Naive B cell (primary cell): Measurements from ENCODE around the gene MED13L. TPM values are rescaled to one million over a fixed set of nuclear protein-coding genes. Genes with fewer than 3 reads are reported as not detected.
"Not testable (repeated sequence)": the region's sequence is repeated elsewhere in the genome, so short reads cannot be mapped to it uniquely, and the experiment has no call there.

ENCODE experiments used
- ATAC-seq, 2 donors: fragments of 150-1000 bp; cut with Tn5 transposase; 2 replicates each; pipeline ENCODE4 v1.10.0; 2021; ENCODE audit warnings: low read depth in 2 of 2, mild to moderate bottlenecking in 2 of 2, moderate library complexity in 2 of 2
- DNase-seq: peaks from one replicate; pipeline ENCODE4 v3.0.0; 2022
- H3K27ac Mint-ChIP-seq, 6 donors: one replicate each; pipeline ENCODE4 v1.8.0; 2020 to 2022; ENCODE audit warnings: mild to moderate bottlenecking in 6 of 6, mixed read lengths in 6 of 6, moderate library complexity in 5 of 6, inconsistent platforms in 2 of 6
- H3K27me3 Mint-ChIP-seq, 3 donors: one replicate each; pipeline ENCODE4 v1.8.0; 2021 to 2022; ENCODE audit warnings: mixed read lengths in 3 of 3, mild to moderate bottlenecking in 1 of 3
- H3K36me3 Mint-ChIP-seq, 2 donors: one replicate each; pipeline ENCODE4 v1.8.0; 2020 to 2022; ENCODE audit warnings: mixed read lengths in 2 of 2, inconsistent platforms in 1 of 2, mild to moderate bottlenecking in 1 of 2
- H3K4me1 Mint-ChIP-seq, 3 donors: one replicate each; pipeline ENCODE4 v1.8.0; 2020 to 2022; ENCODE audit warnings: mixed read lengths in 3 of 3, inconsistent platforms in 1 of 3, mild to moderate bottlenecking in 1 of 3, moderate library complexity in 1 of 3
- H3K4me3 Mint-ChIP-seq, 8 donors: one replicate each; pipeline ENCODE4 v1.8.0; 2020 to 2022; ENCODE audit warnings: mild to moderate bottlenecking in 8 of 8, mixed read lengths in 8 of 8, moderate library complexity in 8 of 8, inconsistent platforms in 2 of 8
- H3K9me3 Mint-ChIP-seq, 7 donors: one replicate each; pipeline ENCODE4 v1.8.0; 2020 to 2022; ENCODE audit warnings: mixed read lengths in 7 of 7, mild to moderate bottlenecking in 5 of 7, inconsistent platforms in 2 of 7, moderate library complexity in 1 of 7
- polyA plus RNA-seq, 6 donors: library from polyadenylated mRNA; unstranded; fragments of 300-500 nt; fragmentation: Illumina TruSeq; gene quantifications; one replicate each; pipeline ENCODE4 v1.2.3, GENCODE V29; 2021; ENCODE audit warnings: low read depth in 6 of 6

MED13L gene
- polyA plus RNA-seq, 6 donors from 2014 or later: 12.5 to 19.2 (median 16.2) TPM

GRCh38 chr12:116031624-116032023, 245.9 kb downstream of the MED13L start:
- DNase-seq, H3K27me3 Mint-ChIP-seq, H3K36me3 Mint-ChIP-seq, ATAC-seq, H3K4me3 Mint-ChIP-seq, H3K27ac Mint-ChIP-seq: not testable (repeated sequence)
- peaks cover 0 to 14% (median 3%) of the 10 kb centered on the region in 7 donors for H3K9me3 Mint-ChIP-seq
- peaks cover 24 to 49% (median 33%) of the 10 kb centered on the region in 3 donors for H3K4me1 Mint-ChIP-seq

- Mint-ChIP-seq H3K4me3 (no peak overlapping the region), H3K27me3 (no peaks in the 10 kb centered on the region), H3K9me3 (peaks cover 0 to 14% (median 3%) of the 10 kb centered on the region in 7 donors), H3K27ac (peak overlapping the region in 1 of 6 donors; percentile 1), H3K4me1 (peaks cover 26 to 55% (median 27%) of the 10 kb centered on the region in 3 donors), H3K36me3 (peaks cover 4 to 6% of the 10 kb centered on the region in 2 donors)
- ATAC-seq: no peak
- DNase-seq: no peak
Observed at GRCh38 chr12:116028619-116029018, 248.9 kb downstream of the MED13L start.

GRCh38 chr12:116027551-116027821, 250.0 kb downstream of the MED13L start:
- DNase-seq (no peak), ATAC-seq (no peak)
- peak overlapping the region in 1 of 6 donors; percentile 62 for H3K27ac Mint-ChIP-seq

GRCh38 chr12:116026768-116027550, 250.5 kb downstream of the MED13L start:
- H3K4me3 Mint-ChIP-seq: peak overlapping the region in 1 of 8 donors; percentile 45

More at GRCh38 chr12:116027551-116027821, 250.0 kb downstream of the MED13L start:
- Mint-ChIP-seq H3K9me3 (peaks cover 0 to 13% (median 1%) of the 10 kb centered on the region in 7 donors), H3K4me3 (peak overlapping the region in 1 of 8 donors; percentile 45), H3K36me3 (peaks cover 1 to 4% of the 10 kb centered on the region in 2 donors), H3K27me3 (no peaks in the 10 kb centered on the region), H3K4me1 (peaks cover 22 to 51% (median 33%) of the 10 kb centered on the region in 3 donors)

GRCh38 chr12:116026346-116026745, 251.1 kb downstream of the MED13L start:
- no peak for ATAC-seq
- Mint-ChIP-seq H3K4me3 (no peak overlapping the region), H3K27me3 (no peaks in the 10 kb centered on the region), H3K9me3 (peaks cover 0 to 8% (median 0%) of the 10 kb centered on the region in 7 donors), H3K36me3 (no peaks in the 10 kb centered on the region), H3K27ac (peak overlapping the region in 1 of 6 donors; percentile 78), H3K4me1 (peaks cover 20 to 52% (median 34%) of the 10 kb centered on the region in 3 donors)
- no peak for DNase-seq

More at GRCh38 chr12:116026768-116027550, 250.5 kb downstream of the MED13L start:
- Mint-ChIP-seq H3K27me3 (no peaks in the 10 kb centered on the region), H3K4me1 (peaks cover 20 to 54% (median 34%) of the 10 kb centered on the region in 3 donors), H3K9me3 (peaks cover 0 to 8% (median 0%) of the 10 kb centered on the region in 7 donors), H3K36me3 (no peaks in the 10 kb centered on the region), H3K27ac (peak overlapping the region in 2 of 6 donors; percentile 62 to 78)
- DNase-seq (no peak), ATAC-seq (no peak)

- Mint-ChIP-seq H3K27me3 (no peaks in the 10 kb centered on the region), H3K27ac (peak overlapping the region in 1 of 6 donors; percentile 12)
Observed at GRCh38 chr12:116024769-116025168, 252.7 kb downstream of the MED13L start.

GRCh38 chr12:116019415-116019814, 258.1 kb downstream of the MED13L start:
- Mint-ChIP-seq H3K27me3 (no peaks in the 10 kb centered on the region), H3K4me3 (no peak overlapping the region), H3K36me3 (peaks cover 3 to 22% of the 10 kb centered on the region in 2 donors), H3K9me3 (no peaks in the 10 kb centered on the region), H3K27ac (peak overlapping the region in 3 of 6 donors; percentile 53 to 80 (median 61)), H3K4me1 (peaks cover 0 to 12% (median 8%) of the 10 kb centered on the region in 3 donors)
- no peak for DNase-seq
- no peak for ATAC-seq

More at GRCh38 chr12:116024769-116025168, 252.7 kb downstream of the MED13L start:
- DNase-seq: no peak
- Mint-ChIP-seq H3K36me3 (no peaks in the 10 kb centered on the region), H3K4me1 (peaks cover 20 to 43% (median 30%) of the 10 kb centered on the region in 3 donors), H3K4me3 (no peak overlapping the region), H3K9me3 (no peaks in the 10 kb centered on the region)
- ATAC-seq: no peak

- Mint-ChIP-seq H3K27ac (no peak overlapping the region), H3K36me3 (peaks cover 14 to 26% of the 10 kb centered on the region in 2 donors), H3K4me3 (no peak overlapping the region), H3K9me3 (no peaks in the 10 kb centered on the region), H3K27me3 (no peaks in the 10 kb centered on the region), H3K4me1 (peaks cover 0 to 8% (median 6%) of the 10 kb centered on the region in 3 donors)
- no peak for DNase-seq
- ATAC-seq: no peak
Observed at GRCh38 chr12:116018282-116018681, 259.2 kb downstream of the MED13L start.

- peak; percentile 46 to 58 for ATAC-seq
- peak overlapping the region in 1 of 6 donors; percentile 43 for H3K27ac Mint-ChIP-seq
- H3K9me3 Mint-ChIP-seq: no peaks in the 10 kb centered on the region
- peaks cover 22 to 37% of the 10 kb centered on the region in 2 donors for H3K36me3 Mint-ChIP-seq
- H3K4me1 Mint-ChIP-seq: no peaks in the 10 kb centered on the region
- no peaks in the 10 kb centered on the region for H3K27me3 Mint-ChIP-seq
- peak; percentile 7 for DNase-seq
- no peak overlapping the region for H3K4me3 Mint-ChIP-seq
Observed at GRCh38 chr12:116015525-116015924, 262.0 kb downstream of the MED13L start.

- H3K36me3 Mint-ChIP-seq: peaks cover 22 to 31% of the 10 kb centered on the region in 2 donors
- H3K27me3 Mint-ChIP-seq: no peaks in the 10 kb centered on the region
- no peak overlapping the region for H3K27ac Mint-ChIP-seq
- no peak for ATAC-seq
- no peaks in the 10 kb centered on the region for H3K4me1 Mint-ChIP-seq
- H3K9me3 Mint-ChIP-seq: no peaks in the 10 kb centered on the region
- H3K4me3 Mint-ChIP-seq: no peak overlapping the region
- DNase-seq: no peak
Observed at GRCh38 chr12:116012757-116013156, 264.7 kb downstream of the MED13L start.

- Mint-ChIP-seq H3K9me3 (no peaks in the 10 kb centered on the region), H3K27me3 (no peaks in the 10 kb centered on the region), H3K4me1 (no peaks in the 10 kb centered on the region), H3K27ac (peak overlapping the region in 1 of 6 donors; percentile 44), H3K4me3 (no peak overlapping the region), H3K36me3 (peaks cover 22 to 30% of the 10 kb centered on the region in 2 donors)
- ATAC-seq (no peak), DNase-seq (no peak)
Observed at GRCh38 chr12:116011217-116011616, 266.3 kb downstream of the MED13L start.

- no peaks in the 10 kb centered on the region for H3K4me1 Mint-ChIP-seq
- no peaks in the 10 kb centered on the region for H3K9me3 Mint-ChIP-seq
- peak overlapping the region in 1 of 8 donors; percentile 13 for H3K4me3 Mint-ChIP-seq
- peaks cover 22 to 37% of the 10 kb centered on the region in 2 donors for H3K36me3 Mint-ChIP-seq
- ATAC-seq (no peak), DNase-seq (no peak)
- no peaks in the 10 kb centered on the region for H3K27me3 Mint-ChIP-seq
- peak overlapping the region in 1 of 6 donors; percentile 78 for H3K27ac Mint-ChIP-seq
Observed at GRCh38 chr12:116010467-116010866, 267.0 kb downstream of the MED13L start.

- Mint-ChIP-seq H3K27ac (peak overlapping the region in 1 of 6 donors; percentile 67), H3K4me3 (no peak overlapping the region), H3K36me3 (peaks cover 22 to 35% of the 10 kb centered on the region in 2 donors), H3K9me3 (no peaks in the 10 kb centered on the region), H3K27me3 (no peaks in the 10 kb centered on the region), H3K4me1 (no peaks in the 10 kb centered on the region)
- no peak for ATAC-seq
- no peak for DNase-seq
Observed at GRCh38 chr12:116009805-116010204, 267.7 kb downstream of the MED13L start.

- no peak overlapping the region for H3K4me3 Mint-ChIP-seq
- ATAC-seq (no peak), DNase-seq (no peak)
- peak overlapping the region in 1 of 6 donors; percentile 36 for H3K27ac Mint-ChIP-seq
- H3K9me3 Mint-ChIP-seq: no peaks in the 10 kb centered on the region
- H3K27me3 Mint-ChIP-seq: no peaks in the 10 kb centered on the region
- peaks cover 7 to 33% of the 10 kb centered on the region in 2 donors for H3K36me3 Mint-ChIP-seq
- H3K4me1 Mint-ChIP-seq: peaks cover 0 to 3% (median 0%) of the 10 kb centered on the region in 3 donors
Observed at GRCh38 chr12:116006141-116006540, 271.4 kb downstream of the MED13L start.
